Measurements from ENCODE around the gene MPC2. TPM values are rescaled to one million over a fixed set of nuclear protein-coding genes. Genes with fewer than 3 reads are reported as not detected.

MPC2 gene
- total RNA-seq, 1 donor from 2014 or later: 50.8 TPM

DNA sequence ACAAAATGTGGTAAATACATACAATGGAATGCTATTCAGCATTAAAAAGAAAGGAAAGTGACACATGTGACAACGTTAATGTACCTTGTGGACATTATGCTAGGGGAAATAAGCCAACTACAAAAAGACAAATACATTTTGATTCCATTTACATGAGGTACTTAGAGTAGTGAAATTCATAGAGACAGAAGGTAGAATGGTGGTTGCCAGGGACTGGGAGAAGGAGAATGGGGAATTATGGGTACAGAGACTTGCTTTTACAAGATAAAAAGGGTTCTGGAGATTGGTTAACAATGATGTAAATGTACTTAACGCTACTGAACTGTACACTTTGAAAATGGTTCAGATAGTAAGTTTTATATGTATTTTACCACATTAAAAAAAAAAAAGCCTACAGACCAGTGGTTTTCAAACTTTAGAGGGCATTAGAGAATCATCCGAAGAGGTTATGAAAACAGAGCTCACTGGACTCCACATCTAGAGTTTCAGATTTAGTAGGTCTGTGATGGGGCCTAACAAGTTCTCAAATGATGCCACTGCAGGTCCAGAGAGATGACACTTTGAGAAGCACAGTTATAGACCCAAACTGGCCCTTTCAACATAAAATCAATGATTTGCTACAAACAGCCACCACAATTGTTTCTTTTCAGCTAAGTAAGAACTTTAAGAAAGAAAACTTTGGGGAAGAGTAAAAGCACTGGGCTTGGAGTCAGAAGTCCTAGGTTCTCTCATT lies 13.4 kb downstream of the MPC2 start:
- TF ChIP-seq, protein P1, sequence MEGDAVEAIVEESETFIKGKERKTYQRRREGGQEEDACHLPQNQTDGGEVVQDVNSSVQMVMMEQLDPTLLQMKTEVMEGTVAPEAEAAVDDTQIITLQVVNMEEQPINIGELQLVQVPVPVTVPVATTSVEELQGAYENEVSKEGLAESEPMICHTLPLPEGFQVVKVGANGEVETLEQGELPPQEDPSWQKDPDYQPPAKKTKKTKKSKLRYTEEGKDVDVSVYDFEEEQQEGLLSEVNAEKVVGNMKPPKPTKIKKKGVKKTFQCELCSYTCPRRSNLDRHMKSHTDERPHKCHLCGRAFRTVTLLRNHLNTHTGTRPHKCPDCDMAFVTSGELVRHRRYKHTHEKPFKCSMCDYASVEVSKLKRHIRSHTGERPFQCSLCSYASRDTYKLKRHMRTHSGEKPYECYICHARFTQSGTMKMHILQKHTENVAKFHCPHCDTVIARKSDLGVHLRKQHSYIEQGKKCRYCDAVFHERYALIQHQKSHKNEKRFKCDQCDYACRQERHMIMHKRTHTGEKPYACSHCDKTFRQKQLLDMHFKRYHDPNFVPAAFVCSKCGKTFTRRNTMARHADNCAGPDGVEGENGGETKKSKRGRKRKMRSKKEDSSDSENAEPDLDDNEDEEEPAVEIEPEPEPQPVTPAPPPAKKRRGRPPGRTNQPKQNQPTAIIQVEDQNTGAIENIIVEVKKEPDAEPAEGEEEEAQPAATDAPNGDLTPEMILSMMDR (IDR thresholded peaks at IDR 0.05): no peak
- peaks cover 24% of the 10 kb centered on the region for H3K4me1 Mint-ChIP-seq (ENCODE audit: unreplicated experiment)
- no peaks in the 10 kb centered on the region for H3K27me3 Mint-ChIP-seq (ENCODE audit: unreplicated experiment)
- no peak overlapping the region for H3K4me3 Mint-ChIP-seq (ENCODE audit: unreplicated experiment)
- H3K36me3 Mint-ChIP-seq (ENCODE audit: unreplicated experiment): peaks cover 6% of the 10 kb centered on the region
- H3K27ac Mint-ChIP-seq (ENCODE audit: unreplicated experiment): peak overlapping the region; percentile 6
- no peaks in the 10 kb centered on the region for H3K9me3 Mint-ChIP-seq (ENCODE audit: unreplicated experiment)
- DNase-seq (ENCODE audit: extremely low spot score, unreplicated experiment): no peak

DNA sequence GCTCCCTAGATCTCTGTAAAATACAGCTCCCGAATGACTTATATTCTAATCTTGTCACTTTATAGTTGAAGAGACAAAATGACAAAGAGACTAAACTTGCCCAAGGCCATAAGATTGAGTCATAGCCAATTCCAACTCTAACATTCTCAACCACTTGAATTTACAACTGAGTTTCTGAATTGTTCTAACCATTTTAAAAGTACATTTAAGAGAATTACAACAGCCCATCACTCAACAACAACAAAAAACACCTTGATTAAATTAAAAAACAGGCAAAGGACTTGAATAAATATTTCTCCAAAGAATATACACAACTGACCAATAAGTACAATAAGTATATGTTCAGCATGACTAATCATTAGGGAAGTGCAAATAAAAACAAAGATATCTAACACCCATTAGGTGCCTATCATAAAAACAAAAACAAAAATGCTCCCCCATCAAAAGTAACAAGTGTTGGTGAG lies 14.2 kb downstream of the MPC2 start:
- peak overlapping the region; percentile 63 for H3K27ac Mint-ChIP-seq (ENCODE audit: unreplicated experiment)
- H3K9me3 Mint-ChIP-seq (ENCODE audit: unreplicated experiment): no peaks in the 10 kb centered on the region
- no peak overlapping the region for H3K4me3 Mint-ChIP-seq (ENCODE audit: unreplicated experiment)
- no peak for DNase-seq (ENCODE audit: extremely low spot score, unreplicated experiment)
- H3K4me1 Mint-ChIP-seq (ENCODE audit: unreplicated experiment): peaks cover 24% of the 10 kb centered on the region
- TF ChIP-seq, protein P1 (IDR thresholded peaks at IDR 0.05): no peak
- H3K27me3 Mint-ChIP-seq (ENCODE audit: unreplicated experiment): no peaks in the 10 kb centered on the region
- peaks cover 9% of the 10 kb centered on the region for H3K36me3 Mint-ChIP-seq (ENCODE audit: unreplicated experiment)

DNA sequence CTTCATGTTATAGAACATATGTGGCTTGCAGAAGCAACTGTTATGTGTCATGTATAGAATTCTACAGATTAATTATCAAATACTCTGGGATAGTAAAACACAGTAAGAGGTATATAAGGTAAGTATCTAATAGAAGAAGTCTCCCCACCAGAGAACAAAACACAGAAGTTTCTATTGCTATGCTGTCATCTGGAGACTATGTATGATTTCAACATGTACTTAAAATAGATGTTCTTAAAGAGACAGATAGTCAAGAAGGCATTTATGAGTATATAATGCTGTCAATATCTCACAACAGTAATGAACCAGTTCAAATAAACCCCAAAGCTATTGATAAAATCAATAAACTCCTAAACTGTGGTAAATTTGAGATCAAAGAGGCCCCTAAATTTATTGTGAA lies 14.8 kb downstream of the MPC2 start:
- Mint-ChIP-seq H3K4me3 (ENCODE audit: unreplicated experiment) (no peak overlapping the region), H3K9me3 (ENCODE audit: unreplicated experiment) (no peaks in the 10 kb centered on the region), H3K36me3 (ENCODE audit: unreplicated experiment) (peaks cover 10% of the 10 kb centered on the region), H3K27me3 (ENCODE audit: unreplicated experiment) (no peaks in the 10 kb centered on the region), H3K27ac (ENCODE audit: unreplicated experiment) (peak overlapping the region; percentile 63), H3K4me1 (ENCODE audit: unreplicated experiment) (peaks cover 20% of the 10 kb centered on the region)
- TF ChIP-seq, protein P1 (IDR thresholded peaks at IDR 0.05): no peak
- no peak for DNase-seq (ENCODE audit: extremely low spot score, unreplicated experiment)

DNA sequence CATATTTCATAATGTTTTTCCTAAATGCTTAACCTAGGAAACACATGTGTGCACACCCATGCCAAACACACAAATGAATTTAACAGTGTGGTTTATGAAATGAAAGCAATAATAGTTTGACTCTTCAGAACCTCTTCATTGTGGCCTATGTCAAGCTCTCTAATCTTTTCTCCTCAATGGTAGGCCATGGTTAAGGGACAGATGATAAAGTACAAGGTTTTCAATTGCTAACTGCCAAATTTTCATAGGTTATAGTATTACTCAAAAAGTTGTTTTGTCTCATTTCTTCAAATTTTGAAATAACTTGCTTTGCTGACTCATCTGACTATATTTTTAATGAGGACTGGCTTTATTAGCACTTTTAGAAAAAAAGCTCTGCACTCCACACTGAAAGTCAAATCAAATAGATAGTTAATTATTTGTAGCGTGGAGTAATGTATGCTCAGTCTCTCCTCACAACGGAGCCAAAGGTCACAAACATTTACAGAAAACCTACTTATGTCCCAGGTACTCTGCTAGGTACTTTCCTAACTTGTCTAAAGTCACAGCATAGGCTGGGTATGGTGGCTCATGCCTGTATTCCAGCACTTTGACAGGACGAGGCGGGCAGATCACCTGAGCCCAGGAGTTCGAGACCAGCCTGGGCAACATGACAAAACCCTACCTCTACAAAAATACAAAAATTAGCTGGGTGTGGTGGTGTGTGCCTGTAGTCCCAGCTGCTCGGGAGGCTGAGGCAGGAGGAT lies 19.9 kb downstream of the MPC2 start:
- no peak overlapping the region for H3K4me3 Mint-ChIP-seq (ENCODE audit: unreplicated experiment)
- H3K36me3 Mint-ChIP-seq (ENCODE audit: unreplicated experiment): peaks cover 32% of the 10 kb centered on the region
- no peaks in the 10 kb centered on the region for H3K9me3 Mint-ChIP-seq (ENCODE audit: unreplicated experiment)
- H3K27ac Mint-ChIP-seq (ENCODE audit: unreplicated experiment): no peak overlapping the region
- TF ChIP-seq, protein P1 (IDR thresholded peaks at IDR 0.05): no peak
- no peak for DNase-seq (ENCODE audit: extremely low spot score, unreplicated experiment)
- H3K4me1 Mint-ChIP-seq (ENCODE audit: unreplicated experiment): peaks cover 1% of the 10 kb centered on the region
- H3K27me3 Mint-ChIP-seq (ENCODE audit: unreplicated experiment): no peaks in the 10 kb centered on the region

DNA sequence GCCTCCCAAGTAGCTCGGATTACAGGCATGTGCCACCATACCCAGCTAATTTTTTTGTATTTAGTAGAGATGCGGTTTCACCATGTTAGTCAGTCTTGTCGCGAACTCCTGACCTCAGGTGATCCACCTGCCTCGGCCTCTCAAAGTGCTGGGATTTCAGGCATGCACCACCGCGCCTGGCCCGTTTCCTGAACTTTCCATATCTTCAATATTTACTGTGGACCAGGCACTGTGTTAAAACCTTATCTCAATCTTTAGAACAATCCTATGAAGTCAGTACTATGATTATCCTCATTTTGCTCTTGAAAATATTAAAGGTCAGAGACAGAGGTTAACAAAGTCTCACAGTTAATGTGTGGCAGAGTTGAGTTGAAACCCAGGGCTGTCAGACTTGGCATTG lies 21.3 kb downstream of the MPC2 start:
- no peak for DNase-seq (ENCODE audit: extremely low spot score, unreplicated experiment)
- TF ChIP-seq, protein P1 (IDR thresholded peaks at IDR 0.05): no peak
- Mint-ChIP-seq H3K9me3 (ENCODE audit: unreplicated experiment) (no peaks in the 10 kb centered on the region), H3K27ac (ENCODE audit: unreplicated experiment) (no peak overlapping the region), H3K27me3 (ENCODE audit: unreplicated experiment) (no peaks in the 10 kb centered on the region), H3K36me3 (ENCODE audit: unreplicated experiment) (peaks cover 32% of the 10 kb centered on the region), H3K4me1 (ENCODE audit: unreplicated experiment) (peaks cover 7% of the 10 kb centered on the region), H3K4me3 (ENCODE audit: unreplicated experiment) (no peak overlapping the region)
